Right kidney (tissue), 1 donor: ENCODE data around the gene SLC35A3.
"Not testable (repeated sequence)": the region's sequence is repeated elsewhere in the genome, so short reads cannot be mapped to it uniquely, and the experiment has no call there.

Source experiments
- DNase-seq: peaks from one replicate; pipeline ENCODE4 v3.0.0-alpha.2; 2016

Gene SLC35A3

DNA sequence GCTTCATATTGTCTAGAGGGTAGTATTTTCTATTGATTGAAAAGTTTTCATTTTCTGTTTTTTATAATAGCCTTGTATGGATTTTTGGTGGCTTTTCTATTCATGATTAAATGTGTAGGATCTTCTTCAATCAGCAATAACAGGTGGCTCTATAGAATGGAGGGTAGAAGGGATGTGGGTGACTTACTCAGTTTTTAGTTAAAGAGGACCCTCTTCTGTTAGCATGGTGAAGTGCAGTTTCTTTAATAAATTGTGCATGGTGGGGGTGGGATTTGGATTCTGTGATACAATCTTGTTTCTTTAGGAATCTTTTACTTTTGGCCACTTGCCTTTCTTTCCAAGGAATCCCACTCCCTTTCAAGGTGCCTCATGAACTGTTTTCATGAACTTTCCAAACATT, 64.7 kb downstream of the SLC35A3 start:
- DNase-seq, result no peak

DNA sequence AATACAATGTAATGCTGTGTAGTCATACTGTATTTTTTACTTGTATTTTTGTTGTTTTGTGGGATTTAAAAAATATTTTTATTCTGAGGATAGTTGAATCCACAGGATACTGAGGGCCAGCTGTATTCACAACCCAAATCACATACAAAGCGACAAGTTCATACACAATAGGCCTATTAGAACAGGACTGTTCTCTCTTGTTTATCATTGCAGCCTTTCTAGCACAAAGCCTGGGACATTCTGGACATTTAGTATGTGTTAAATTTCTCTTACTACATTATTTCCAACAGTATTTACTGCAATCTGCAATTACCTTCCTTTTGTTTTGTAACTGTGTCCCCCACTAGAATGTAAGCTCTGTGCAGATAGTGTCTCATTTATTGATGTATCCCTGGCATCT, 65.4 kb downstream of the SLC35A3 start:
- DNase-seq, result no peak

DNA sequence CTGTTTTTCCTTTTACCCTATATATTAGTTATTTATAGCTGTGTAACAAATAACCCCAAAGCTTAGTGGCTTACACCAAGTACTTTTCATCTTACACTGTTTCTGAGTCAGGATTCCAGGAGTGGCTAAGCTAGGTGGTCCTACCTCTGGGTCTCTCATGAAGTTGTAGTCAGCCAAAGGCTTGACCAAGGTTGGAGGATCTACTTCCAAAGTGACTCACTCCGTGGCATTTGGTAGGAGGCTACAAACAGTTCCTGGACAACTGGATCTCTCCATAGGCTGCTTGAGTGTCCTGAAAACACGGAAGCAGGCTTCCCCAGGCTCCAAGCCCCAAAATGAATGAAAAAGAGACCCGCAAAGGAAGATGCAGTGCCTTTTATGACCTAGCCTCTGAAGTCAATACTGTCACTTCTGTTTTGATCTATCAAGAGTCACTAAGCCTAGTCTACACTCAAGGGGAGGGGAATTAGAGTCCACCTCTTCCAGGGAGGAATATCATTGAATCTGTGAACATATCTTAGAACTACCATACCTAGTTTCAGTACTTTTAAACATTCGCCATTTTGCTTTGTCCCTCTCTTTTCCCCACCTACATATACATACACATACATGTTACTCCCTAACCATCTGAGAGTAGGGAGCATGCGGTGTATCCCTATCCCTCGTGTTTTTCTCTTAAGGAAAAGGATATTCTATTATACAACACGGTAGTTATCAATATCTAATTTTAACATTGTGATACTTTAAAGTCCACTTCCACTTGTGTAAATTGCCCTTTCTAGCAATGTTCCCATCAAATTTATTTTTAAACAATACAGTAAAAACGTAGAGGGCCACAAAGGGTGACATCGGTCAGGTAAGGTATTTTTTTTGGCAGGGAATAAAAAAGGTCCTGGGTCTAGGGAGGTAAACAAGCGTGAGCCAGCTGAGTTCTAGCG, 67.2 kb downstream of the SLC35A3 start:
- peak; percentile 27 for DNase-seq

DNA sequence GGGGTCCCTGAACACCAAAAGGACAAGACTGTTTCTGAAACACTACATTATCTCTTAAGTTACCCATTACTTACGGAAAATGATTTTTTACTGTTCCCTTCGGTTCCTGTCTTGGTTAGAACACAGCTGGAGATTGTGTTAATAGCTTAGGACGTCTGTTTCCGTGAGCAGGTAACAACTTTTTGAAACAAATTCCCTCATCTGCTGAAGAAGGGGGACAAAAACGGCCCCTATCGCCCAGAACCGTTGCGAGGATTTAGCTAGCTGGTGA, 67.8 kb downstream of the SLC35A3 start:
- DNase-seq, result peak; percentile 82

DNA sequence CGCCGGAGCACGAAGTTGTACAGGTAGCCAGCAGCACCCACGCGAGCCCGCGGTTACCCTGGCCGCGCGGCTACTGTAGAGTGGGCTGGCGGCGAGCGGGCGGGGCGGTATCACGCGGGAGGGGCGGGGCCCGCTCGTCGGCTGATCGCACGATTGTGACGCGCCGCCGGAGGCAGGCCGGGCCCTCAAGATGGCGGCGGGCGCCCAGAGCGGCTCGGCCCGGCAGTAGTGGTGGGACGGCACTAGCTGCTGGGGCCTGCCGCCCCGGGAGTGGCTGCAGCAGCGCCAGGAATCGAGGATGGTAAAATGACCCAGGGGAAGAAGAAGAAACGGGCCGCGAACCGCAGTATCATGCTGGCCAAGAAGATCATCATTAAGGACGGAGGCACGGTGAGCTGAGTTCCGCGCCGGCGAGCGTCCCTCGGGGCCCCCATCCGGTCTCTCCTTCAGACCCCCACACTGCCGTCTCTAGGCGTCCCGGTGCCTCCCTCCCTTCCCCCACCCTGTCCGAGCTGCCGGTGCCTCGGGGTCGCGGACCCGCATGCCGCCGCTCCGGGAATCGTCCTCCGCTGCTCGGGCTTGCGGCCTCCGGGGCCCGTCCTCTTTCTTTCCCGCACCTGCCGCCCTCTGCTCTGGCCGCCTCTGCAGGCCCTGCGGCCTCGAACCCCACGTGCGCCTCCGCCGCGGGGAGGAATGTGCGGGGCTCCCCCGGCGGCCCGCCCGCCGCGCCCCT, 68.3 kb downstream of the SLC35A3 start:
- DNase-seq, result peak; percentile 96

DNA sequence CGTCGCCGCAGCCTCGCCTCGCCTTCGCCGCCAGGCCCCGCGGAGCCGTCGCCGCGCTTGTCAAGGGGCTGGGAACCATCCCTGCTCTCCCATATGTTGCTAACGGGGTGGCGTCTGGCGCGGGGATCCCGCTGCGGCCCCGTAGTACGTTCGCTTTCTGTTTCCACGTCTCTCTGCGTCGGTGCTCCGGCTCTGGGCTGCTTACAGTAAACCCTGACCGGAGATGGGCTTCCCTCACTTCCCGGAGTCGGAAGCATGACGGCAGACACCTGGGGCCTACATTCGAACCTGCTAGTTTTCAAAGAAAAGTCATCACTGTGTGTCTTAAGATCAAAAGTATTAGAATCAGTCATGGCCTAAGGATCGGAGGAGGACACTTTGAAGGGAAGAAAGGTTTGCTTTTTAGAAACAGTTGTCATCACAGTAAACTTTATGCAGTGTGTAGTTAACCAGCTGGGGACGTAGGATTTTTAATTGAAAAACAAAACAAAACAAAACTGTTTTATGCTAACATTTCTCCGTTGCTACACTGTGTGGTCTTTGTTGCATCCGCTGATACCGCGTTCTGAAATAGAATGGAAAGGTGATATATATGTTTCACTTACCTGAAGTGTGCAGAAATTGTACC, 69.0 kb downstream of the SLC35A3 start:
- DNase-seq, result no peak

DNA sequence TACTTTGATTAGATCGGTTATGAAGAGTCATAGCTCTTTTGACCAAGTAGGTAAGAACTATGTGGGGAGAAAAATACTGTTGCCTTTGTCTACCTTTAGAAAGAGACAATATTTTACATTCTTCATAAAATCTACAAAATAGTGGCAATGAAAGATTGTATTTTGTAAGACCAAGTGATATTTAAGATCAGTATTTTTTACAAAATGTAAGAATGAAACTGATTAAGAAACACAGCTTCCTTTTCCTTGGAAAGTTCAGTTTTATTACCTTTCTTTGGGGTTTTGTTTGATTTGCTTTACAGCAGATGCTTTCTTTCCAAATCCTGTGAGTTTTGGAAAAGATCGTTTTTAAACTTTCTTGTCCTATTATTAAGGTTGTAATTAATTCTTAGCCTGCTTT, 69.8 kb downstream of the SLC35A3 start:
- no peak for DNase-seq

DNA sequence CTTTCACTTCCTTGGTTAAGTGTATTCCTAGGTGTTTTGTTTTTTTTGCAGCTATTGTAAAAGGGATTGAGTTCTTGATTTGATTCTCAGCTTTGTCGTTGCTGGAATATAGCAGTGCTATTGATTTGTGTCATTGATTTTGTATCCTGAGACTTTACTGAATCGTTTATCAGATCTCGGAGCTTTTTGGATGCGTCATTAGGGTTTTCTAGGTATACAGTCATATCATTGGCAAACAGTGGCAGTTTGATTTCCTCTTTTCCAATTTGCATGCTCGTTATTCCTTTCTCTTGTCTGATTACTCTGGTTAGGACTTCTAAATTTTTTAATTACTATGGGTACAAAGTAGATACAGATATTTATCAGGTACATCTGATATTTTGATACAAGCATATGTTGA, 75.4 kb downstream of the SLC35A3 start:
- DNase-seq, result no peak

DNA sequence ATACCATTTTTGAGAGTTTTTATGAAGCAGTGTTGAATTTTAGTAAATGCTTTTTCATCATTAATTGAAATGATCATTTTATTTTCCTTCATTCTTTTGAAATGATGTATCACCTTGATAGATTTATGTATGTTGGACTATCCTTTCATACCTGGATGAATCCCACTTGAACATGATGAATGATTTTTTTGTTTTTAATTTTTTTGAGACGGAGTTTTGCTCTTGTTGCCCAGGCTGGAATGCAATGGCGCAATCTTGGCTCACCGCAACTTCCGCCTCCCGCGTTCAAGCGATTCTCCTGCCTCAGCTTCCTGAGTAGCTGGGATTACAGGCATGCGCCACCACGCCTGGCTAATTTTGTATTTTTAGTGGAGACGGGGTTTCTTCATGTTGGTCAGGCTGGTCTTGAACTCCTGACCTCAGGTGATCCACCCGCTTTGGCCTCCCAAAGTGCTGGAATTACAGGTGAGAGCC, 77.5 kb downstream of the SLC35A3 start:
- not testable (repeated sequence) for DNase-seq

DNA sequence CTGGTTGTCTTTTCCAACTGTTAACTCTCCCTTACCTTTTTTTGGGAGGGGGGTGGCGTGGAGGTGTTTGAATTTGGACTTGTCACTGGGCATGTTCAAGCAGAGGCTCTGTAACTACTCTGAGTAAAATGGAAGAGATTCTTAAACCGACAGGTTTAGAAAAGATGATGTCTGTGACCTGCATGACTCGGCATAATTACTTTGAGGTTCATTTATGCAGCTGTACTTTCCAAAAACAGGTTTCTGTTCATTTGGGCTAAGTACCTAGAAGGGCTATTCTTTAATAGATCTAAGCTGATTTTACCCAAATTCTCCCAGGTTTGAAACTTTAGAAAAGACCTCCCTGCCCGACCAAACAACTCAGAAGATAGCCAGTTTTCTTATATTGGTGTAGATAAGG, 80.3 kb downstream of the SLC35A3 start:
- no peak for DNase-seq

DNA sequence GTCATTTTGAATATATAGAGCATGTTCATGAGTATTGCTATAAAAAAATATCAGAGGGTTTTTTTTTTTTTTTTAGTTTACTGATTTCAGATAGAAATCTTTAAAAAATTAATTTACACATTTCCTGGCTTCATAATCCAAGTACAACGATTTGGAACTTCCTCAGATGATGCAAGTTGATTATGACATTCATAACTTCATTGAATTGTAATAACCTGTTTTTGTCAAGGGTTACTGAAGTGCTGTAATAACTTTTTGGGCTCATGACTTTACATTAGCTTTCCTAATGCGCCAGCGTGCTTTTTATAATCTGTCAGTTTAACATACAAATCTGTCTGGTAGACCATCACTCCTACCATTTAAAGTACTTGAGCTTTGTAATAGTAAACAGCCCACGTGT, 81.6 kb downstream of the SLC35A3 start:
- DNase-seq, result no peak

DNA sequence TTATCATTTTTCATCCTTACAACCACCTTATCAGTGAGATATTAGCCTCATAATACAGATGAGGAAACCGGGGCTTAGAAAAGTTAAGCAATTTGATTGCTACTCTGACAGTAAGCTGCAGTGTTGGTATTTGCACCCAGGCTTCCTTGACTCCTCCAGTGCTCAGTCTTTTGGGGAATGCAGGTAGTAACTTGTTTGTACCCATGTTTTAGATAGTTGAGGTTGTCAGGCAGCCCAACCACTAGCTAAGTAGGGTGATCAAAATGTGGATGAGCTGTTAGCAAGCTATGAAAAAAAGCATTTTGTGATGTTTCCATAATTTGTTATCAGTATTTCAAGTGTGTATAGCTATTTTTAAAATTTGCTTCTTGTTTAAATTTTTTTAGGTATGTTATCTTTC, 82.1 kb downstream of the SLC35A3 start:
- no peak for DNase-seq

DNA sequence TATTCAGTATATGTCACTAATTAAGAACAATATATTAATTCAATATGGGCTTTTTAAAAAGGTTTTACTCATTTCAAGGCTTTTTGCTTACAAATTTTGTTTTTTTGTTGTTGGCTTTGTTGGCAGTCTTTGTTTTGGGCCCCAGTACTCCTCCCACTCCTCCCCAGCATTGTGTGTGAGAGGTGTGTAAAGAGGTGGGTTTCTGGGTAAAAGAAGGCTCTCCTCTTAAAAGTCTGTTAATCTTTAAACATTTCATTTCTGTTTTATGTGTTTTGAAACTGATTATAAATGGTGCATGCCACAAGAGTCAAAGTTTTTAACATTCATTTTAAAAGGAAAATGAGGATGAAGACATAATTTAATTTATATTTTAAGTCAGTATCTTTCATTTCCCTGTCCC, 83.3 kb downstream of the SLC35A3 start:
- no peak for DNase-seq

DNA sequence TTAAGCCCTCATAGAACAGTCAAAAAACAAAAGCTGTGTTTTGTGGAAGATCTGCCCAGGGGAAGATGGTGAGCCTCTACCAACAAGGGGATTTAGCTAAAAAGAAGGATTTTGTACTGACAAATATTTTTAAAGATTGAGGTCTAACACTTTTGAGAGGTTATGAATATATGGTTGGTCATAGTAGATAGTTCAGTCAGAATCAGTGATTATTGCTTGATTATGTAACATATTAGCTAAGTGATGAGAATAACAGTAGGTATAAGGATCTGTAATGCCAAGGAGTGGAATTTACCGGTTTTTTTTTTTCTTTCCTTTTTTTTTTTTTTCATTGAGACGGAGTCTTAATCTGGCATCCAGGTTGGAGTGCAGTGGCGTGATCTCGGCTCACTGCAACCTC, 83.9 kb downstream of the SLC35A3 start:
- DNase-seq, result no peak

DNA sequence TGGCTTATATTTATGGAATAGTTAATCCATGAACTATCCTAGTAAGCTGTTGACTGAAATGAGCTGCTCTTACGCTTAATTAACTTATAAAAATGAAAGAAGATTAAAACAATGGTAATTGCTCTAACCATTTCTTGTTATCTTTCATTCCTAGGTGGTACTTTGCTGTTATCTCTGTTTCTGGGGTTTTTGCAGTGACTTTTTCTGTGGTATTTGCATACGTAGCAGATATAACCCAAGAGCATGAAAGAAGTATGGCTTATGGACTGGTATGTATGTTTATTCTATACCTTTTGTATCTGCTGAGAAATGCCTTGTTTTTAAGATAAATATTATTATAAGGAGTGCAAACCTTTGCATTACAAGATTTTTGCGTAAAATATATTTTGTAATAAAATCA, 91.9 kb downstream of the SLC35A3 start:
- DNase-seq, result no peak

DNA sequence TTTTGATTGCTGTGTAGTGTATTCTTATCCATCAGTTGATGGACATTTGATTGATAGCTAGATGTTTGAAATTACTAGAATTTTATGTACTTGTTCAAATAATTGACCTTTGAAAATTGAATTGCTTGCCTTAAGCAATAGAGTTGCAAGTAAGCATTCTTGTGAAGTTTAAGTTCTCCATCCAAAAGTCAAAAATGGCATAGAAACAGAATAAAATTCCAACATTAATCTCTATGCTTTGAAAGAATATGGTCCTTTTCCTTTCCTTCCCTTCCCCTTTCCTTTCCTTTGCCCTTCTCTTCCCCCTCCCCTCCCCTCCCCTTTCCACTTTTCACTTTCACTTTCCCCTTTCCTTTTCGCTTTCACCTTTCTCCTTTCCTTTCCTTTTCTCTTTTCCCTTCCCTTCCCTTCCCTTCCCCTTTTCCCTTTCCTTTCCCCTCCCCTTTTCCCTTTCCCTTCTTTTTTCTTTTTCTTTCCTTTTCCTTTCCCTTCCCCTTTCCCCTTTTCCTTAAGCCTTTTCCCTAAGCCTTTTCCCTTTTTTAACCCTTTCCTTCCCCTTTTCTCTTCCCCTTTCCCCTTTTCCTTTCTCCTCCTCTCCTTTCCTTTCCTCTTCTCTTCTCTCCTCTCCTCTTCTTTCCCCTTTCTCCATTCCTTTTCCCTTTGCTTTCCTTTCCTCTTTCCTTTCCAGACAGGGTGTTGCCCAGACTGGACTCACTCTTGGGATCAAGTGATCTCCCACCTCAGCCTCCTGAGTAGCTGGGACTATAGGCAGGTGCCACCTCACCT, 95.6 kb downstream of the SLC35A3 start:
- DNase-seq, result no peak

DNA sequence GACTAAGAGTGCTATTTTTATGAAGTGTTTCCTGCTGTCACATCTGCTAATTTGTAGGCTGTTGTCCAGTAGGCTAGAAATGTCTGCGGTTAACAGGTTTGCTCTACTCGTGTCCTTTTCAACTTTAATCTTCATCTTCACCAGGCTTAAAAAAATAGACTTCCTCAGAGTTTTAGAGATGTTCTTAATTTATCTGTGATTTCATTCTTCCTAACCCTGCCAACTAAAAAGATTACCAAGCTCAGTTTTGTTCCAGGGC, 96.1 kb downstream of the SLC35A3 start:
- DNase-seq, result no peak

DNA sequence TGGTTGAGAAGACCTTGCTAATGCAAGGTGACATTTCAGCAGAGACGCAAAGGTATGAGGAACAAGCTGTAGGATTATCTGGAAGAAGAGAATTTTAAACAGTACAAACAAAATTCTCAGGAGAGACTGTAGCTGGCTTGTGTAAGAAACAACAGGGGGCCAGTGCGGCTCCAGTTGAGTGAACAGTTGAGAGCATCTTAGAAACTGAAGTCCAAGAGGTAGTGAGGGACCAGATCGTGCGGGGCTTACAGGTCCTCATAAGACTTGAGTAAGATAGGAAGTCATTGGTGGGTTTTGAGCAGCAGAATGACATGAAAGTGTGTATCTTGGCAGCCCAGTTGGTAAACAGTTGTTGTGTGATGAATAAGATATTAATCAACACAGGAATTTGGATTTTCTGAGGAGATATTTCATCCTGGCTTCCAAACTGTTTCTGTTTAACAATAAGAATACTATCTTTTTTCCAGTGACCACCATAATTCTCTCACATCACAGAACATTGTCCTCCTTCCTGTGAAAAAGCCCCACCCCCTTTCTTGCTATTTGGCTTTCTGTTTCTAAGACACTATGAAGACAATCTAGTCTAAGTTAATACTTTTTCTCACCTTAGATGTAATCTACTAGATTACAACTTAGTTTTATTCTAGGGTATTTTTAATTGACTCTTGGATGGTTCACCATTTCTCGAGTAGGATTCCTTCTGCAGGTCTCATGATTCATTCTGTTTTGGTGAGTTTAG, 100.6 kb downstream of the SLC35A3 start:
- no peak for DNase-seq

DNA sequence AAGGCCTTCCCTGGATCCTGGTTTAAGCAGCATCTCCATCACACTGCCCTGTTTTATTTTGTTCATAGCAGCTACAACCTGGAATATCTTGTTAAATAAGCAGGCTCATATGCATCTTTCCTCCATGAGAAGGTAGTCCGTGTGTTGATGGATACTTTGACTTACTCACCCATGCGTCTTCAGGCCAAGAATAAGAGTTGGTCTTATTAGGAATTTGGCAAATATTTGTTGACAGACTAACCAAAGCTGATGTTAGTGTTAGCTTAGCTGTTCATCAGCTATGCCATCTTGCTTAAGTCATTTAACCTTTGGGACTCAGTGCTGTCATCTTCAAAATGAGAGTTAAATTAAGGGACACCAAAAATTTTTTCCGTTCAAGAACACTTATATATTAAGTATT, 103.7 kb downstream of the SLC35A3 start:
- DNase-seq, result no peak

DNA sequence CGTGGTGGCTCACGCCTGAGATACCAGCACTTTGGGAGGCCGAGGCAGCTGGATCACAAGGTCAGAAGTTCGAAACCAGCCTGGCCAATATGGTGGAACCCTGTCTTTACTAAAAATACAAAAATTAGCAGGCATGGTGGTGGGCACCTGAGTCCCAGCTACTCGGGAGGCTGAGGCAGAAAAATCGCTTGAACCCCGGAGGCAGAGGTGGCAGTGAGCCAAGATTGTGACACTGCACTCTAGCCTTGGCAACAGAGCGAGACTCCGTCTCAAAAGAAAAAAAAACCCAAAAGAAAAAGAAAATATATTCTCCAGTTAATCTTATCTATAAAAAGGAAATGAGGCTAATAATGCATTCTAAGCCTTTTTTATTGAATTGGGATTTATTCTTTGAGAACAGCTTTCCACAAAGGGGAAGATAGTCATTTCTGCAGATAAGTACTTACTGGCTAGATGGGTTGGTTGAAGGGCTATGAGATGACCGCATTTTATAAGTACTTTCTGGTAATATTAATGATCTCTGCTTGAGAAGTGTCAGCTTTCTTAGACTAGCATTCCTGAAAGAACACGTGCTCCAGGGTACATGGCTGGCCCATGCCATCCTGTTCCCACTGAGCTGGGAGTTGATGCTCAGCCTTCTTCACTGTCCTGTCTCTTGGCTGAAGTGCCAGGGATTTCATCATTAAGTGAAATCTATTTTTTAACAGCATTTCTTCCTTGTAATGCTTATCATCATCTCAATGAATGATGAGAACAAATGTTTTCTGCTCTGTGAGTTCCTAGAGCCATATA, 105.0 kb downstream of the SLC35A3 start:
- DNase-seq, result no peak

DNA sequence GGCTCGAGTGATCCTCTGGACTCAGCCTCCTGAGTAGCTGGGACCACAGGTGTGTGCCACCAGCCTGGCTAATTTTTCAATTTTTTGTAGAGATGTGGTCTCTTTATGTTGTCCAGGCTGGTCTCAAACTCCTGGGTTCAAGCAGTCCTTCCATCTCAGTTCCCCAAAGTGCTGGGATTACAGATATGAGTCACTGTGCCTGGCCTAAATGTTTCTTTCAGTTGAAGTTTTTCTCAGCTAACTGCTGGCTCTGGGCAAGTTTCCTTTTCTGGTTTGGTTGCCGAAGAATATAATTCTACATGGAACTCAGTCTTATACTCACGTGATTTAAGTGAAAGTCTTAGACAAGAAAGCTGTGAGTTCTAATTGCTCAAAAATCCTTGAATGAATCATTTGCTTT, 106.0 kb downstream of the SLC35A3 start:
- no peak for DNase-seq
